ENCODE data around the gene CCDC110. TPM values are rescaled to one million over a fixed set of nuclear protein-coding genes. Genes with fewer than 3 reads are reported as not detected.

The CCDC110 gene
- total RNA-seq, 6 experiments from 2014 or later, result 0.39 to 1.4 (median 0.46) TPM

GRCh38 chr4:185467991-185468390 lies 3.5 kb downstream of the CCDC110 start:
- 90% methylated on average over 8 of the region's 8 CpGs for WGBS (ENCODE audit: insufficient coverage, low coverage, low lambda C conversion rate, missing lambda C conversion rate)
- H3K36me3 ChIP-seq, result no peaks in the 10 kb centered on the region
- intact Hi-C loops (cut with DNase I), result no loop called here

GRCh38 chr4:185467101-185467500 lies 4.4 kb downstream of the CCDC110 start:
- Histone ChIP-seq H3K4me3 (no peak overlapping the region), H3K27me3 (no peaks in the 10 kb centered on the region), H3K36me3 (no peaks in the 10 kb centered on the region), H3K27ac (no peak overlapping the region), H3K4me1 (no peaks in the 10 kb centered on the region), H3K9me3 (no peaks in the 10 kb centered on the region)
- ATAC-seq (no peak), DNase-seq (no peak)
- TF ChIP-seq CTCF (IDR thresholded peaks at IDR 0.05), result no peak
- TF ChIP-seq POLR2A (IDR thresholded peaks at IDR 0.05), result no peak
- intact Hi-C loops (cut with DNase I), result no loop called here
- 89% methylated on average over 4 of the region's 4 CpGs for WGBS (ENCODE audit: insufficient coverage, low coverage, low lambda C conversion rate, missing lambda C conversion rate)

More at GRCh38 chr4:185467991-185468390, 3.5 kb downstream of the CCDC110 start:
- ATAC-seq, result no peak
- Histone ChIP-seq H3K4me3 (no peak overlapping the region), H3K9me3 (no peaks in the 10 kb centered on the region), H3K27ac (no peak overlapping the region), H3K4me1 (no peaks in the 10 kb centered on the region), H3K27me3 (no peaks in the 10 kb centered on the region)
- TF ChIP-seq POLR2A (IDR thresholded peaks at IDR 0.05), result no peak
- TF ChIP-seq CTCF (IDR thresholded peaks at IDR 0.05), result no peak
- no peak for DNase-seq

GRCh38 chr4:185465707-185466106 lies 5.8 kb downstream of the CCDC110 start:
- ATAC-seq (no peak), DNase-seq (no peak)
- Histone ChIP-seq H3K27ac (no peak overlapping the region), H3K36me3 (no peaks in the 10 kb centered on the region), H3K4me3 (no peak overlapping the region), H3K9me3 (no peaks in the 10 kb centered on the region), H3K27me3 (no peaks in the 10 kb centered on the region), H3K4me1 (no peaks in the 10 kb centered on the region)
- WGBS (ENCODE audit: insufficient coverage, low coverage, low lambda C conversion rate, missing lambda C conversion rate), result 92% methylated on average over 3 of the region's 3 CpGs
- no peak for TF ChIP-seq CTCF (IDR thresholded peaks at IDR 0.05)
- intact Hi-C loops (cut with DNase I), result no loop called here

GRCh38 chr4:185464887-185465286 lies 6.6 kb downstream of the CCDC110 start:
- intact Hi-C loops (cut with DNase I), result no loop called here
- Histone ChIP-seq H3K27ac (no peak overlapping the region), H3K27me3 (no peaks in the 10 kb centered on the region), H3K36me3 (no peaks in the 10 kb centered on the region), H3K4me1 (no peaks in the 10 kb centered on the region), H3K4me3 (no peak overlapping the region), H3K9me3 (no peaks in the 10 kb centered on the region)
- no peak for ATAC-seq
- DNase-seq, result no peak
- whole genome bisulfite sequencing (ENCODE audit: insufficient coverage, low coverage, low lambda C conversion rate, missing lambda C conversion rate), result 25% methylated on average over 1 of the region's 1 CpG
- no peak for TF ChIP-seq CTCF (IDR thresholded peaks at IDR 0.05)
- TF ChIP-seq POLR2A (IDR thresholded peaks at IDR 0.05), result no peak

GRCh38 chr4:185464183-185464582 lies 7.3 kb downstream of the CCDC110 start:
- no peaks in the 10 kb centered on the region for H3K27me3 ChIP-seq
- no peak overlapping the region for H3K27ac ChIP-seq
- H3K4me3 ChIP-seq, result no peak overlapping the region
- DNase-seq, result no peak
- H3K36me3 ChIP-seq, result no peaks in the 10 kb centered on the region
- intact Hi-C loops (cut with DNase I), result no loop called here
- TF ChIP-seq CTCF (IDR thresholded peaks at IDR 0.05) (no peak), POLR2A (IDR thresholded peaks at IDR 0.05) (no peak)
- H3K9me3 ChIP-seq, result no peaks in the 10 kb centered on the region
- ATAC-seq, result no peak
- 46% methylated on average over 6 of the region's 6 CpGs for WGBS (ENCODE audit: insufficient coverage, low coverage, low lambda C conversion rate, missing lambda C conversion rate)
- H3K4me1 ChIP-seq, result peaks cover 0 to 5% (median 0%) of the 10 kb centered on the region in 4 donors

Data from right lobe of liver (tissue), 6 donors.